Measurements from ENCODE around the gene RPP14.

Gene RPP14

DNA sequence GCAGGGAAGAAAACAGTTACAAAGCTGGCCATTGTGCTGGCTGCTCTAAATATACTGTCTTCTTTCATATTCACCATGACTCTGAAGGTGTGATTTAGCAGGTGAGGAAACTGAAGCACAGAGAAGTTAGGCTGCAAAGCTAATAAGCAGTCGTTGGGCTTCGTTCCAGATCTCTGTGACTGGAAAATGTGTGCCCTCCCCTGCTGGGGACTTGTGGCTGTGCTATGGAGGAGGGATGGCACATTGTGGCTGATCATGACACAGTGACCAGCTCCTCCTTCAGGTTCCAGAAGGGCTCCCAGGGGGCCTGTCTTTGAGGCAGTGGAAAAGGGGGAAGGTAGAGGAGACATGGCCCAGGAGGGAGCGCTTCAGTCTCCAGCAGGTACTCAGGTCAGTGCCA, 45.9 kb downstream of the RPP14 start:
- peak overlapping the region; percentile 43 for H3K27ac Mint-ChIP-seq
- no peaks in the 10 kb centered on the region for H3K9me3 Mint-ChIP-seq
- peaks cover 10% of the 10 kb centered on the region for H3K27me3 Mint-ChIP-seq (ENCODE audit: low read depth, poor library complexity)
- no peak for DNase-seq
- H3K4me3 Mint-ChIP-seq: no peak overlapping the region
- peaks cover 15% of the 10 kb centered on the region for H3K4me1 Mint-ChIP-seq
- TF ChIP-seq, protein P1, sequence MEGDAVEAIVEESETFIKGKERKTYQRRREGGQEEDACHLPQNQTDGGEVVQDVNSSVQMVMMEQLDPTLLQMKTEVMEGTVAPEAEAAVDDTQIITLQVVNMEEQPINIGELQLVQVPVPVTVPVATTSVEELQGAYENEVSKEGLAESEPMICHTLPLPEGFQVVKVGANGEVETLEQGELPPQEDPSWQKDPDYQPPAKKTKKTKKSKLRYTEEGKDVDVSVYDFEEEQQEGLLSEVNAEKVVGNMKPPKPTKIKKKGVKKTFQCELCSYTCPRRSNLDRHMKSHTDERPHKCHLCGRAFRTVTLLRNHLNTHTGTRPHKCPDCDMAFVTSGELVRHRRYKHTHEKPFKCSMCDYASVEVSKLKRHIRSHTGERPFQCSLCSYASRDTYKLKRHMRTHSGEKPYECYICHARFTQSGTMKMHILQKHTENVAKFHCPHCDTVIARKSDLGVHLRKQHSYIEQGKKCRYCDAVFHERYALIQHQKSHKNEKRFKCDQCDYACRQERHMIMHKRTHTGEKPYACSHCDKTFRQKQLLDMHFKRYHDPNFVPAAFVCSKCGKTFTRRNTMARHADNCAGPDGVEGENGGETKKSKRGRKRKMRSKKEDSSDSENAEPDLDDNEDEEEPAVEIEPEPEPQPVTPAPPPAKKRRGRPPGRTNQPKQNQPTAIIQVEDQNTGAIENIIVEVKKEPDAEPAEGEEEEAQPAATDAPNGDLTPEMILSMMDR (IDR thresholded peaks at IDR 0.05): no peak
- H3K36me3 Mint-ChIP-seq (ENCODE audit: low read depth): peaks cover 4% of the 10 kb centered on the region

DNA sequence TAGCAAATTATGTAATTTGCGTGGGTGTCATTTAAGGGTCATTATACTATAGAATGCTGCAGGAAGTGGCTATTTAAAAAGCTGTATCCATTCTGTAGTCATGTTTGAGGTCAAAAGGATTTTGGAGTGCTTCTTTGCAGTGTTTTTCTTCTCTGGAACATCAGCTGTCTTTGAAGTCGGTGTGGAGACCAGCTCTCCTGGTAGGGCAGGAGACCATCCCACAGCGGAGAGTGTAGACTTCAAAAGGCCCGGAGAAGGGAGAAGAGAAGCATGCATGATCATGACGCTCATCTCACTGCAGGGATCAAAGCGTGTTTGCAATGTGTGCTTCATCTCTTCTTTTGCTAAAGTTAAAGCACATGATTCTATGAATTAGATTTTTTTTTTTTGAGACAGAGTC, 46.6 kb downstream of the RPP14 start:
- Mint-ChIP-seq H3K36me3 (ENCODE audit: low read depth) (peaks cover 4% of the 10 kb centered on the region), H3K9me3 (no peaks in the 10 kb centered on the region), H3K4me3 (no peak overlapping the region), H3K27ac (no peak overlapping the region), H3K4me1 (peaks cover 19% of the 10 kb centered on the region), H3K27me3 (ENCODE audit: low read depth, poor library complexity) (peaks cover 10% of the 10 kb centered on the region)
- DNase-seq: no peak
- TF ChIP-seq, protein P1 (IDR thresholded peaks at IDR 0.05): no peak

DNA sequence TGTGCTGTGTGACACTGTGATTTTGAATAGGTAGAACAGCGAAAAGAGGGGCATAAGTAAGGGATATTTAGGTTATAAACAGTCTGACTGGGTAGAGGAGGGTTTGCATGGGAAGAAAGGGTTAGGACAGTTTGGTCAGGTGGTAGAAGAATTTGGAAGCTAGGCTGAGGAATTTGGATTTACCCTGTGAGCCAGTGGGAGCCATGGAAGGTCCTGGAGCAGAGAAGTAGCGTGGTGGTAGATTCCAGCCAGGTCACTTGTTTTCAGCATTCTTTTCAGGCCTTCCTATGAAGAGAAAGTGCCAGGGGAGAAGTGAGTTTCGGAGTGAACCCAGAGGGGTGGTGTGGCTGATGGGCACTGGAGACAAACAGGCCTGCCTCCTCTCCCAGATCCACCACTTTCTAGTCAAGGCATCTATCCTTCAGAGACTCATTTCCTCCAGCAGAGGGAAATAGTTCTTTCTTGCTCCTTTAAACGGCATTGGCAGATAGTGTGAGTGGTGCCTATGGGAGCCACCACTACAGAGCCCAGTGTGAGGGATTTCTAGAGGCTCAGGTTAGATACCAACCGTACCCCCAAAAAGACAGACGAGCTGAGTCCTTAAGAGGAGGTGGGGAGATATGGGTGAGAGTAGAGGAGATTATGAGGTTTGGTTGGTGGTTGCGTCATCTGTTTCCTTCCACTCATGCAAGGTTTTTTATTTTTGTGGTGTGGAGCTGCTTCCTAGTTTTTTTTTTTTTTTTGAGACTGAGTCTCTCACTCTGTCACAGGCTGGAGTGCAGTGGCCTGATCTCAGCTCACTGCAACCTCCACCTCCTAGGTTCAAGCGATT, 47.9 kb downstream of the RPP14 start:
- peak overlapping the region; percentile 1 for H3K27ac Mint-ChIP-seq
- DNase-seq: no peak

DNA sequence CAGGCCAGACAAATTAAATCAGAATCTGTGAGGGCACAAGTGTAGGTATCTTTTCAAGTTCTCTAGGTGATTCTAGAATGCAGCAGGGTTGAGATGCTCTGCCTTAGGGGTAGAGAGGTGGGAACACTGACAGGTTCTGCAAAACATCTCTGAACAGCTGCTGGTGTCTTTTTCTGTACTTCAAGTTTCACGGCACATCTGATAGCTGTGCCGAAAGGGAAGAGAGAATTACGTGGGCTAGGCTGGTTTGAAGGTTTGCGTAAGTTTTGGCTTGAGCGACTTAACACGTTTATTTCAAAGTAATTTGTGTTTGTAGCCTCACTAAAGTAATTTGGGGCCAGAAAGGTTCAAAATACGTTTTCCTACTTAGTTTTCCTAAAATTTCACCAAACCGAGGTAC, 49.1 kb downstream of the RPP14 start:
- Mint-ChIP-seq H3K4me1 (peaks cover 19% of the 10 kb centered on the region), H3K36me3 (ENCODE audit: low read depth) (peaks cover 4% of the 10 kb centered on the region), H3K27ac (no peak overlapping the region), H3K27me3 (ENCODE audit: low read depth, poor library complexity) (peaks cover 10% of the 10 kb centered on the region), H3K9me3 (no peaks in the 10 kb centered on the region), H3K4me3 (no peak overlapping the region)
- no peak for DNase-seq
- TF ChIP-seq, protein P1 (IDR thresholded peaks at IDR 0.05): no peak

More for the DNA sequence above, 47.9 kb downstream of the RPP14 start:
- peaks cover 19% of the 10 kb centered on the region for H3K4me1 Mint-ChIP-seq
- H3K27me3 Mint-ChIP-seq (ENCODE audit: low read depth, poor library complexity): peaks cover 10% of the 10 kb centered on the region
- peaks cover 4% of the 10 kb centered on the region for H3K36me3 Mint-ChIP-seq (ENCODE audit: low read depth)
- H3K4me3 Mint-ChIP-seq: no peak overlapping the region
- TF ChIP-seq, protein P1 (IDR thresholded peaks at IDR 0.05): no peak
- H3K9me3 Mint-ChIP-seq: no peaks in the 10 kb centered on the region

DNA sequence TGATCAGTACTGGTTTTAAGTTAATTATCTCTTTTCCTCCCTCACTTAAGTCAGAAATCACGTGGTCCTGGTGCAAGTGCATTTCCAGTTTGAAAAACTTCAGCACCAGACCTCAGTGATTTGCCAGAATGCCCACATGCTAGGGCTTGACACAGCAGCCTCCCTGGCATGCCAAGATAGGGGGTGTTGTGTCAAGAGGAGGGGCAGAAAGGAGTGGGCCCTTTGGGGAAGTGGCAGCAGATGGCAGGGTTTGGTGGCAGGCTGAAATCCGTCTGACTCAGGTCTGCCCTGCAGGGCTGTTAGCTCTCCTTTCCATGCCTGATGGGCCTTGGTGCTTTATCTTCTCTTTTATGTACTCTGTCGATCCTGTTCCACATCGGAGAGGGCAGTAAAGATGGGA, 50.0 kb downstream of the RPP14 start:
- no peak overlapping the region for H3K4me3 Mint-ChIP-seq
- no peak for DNase-seq
- H3K36me3 Mint-ChIP-seq (ENCODE audit: low read depth): peaks cover 4% of the 10 kb centered on the region
- H3K27ac Mint-ChIP-seq: peak overlapping the region; percentile 57
- H3K4me1 Mint-ChIP-seq: peaks cover 19% of the 10 kb centered on the region
- H3K9me3 Mint-ChIP-seq: no peaks in the 10 kb centered on the region
- H3K27me3 Mint-ChIP-seq (ENCODE audit: low read depth, poor library complexity): peaks cover 10% of the 10 kb centered on the region
- TF ChIP-seq, protein P1 (IDR thresholded peaks at IDR 0.05): no peak

DNA sequence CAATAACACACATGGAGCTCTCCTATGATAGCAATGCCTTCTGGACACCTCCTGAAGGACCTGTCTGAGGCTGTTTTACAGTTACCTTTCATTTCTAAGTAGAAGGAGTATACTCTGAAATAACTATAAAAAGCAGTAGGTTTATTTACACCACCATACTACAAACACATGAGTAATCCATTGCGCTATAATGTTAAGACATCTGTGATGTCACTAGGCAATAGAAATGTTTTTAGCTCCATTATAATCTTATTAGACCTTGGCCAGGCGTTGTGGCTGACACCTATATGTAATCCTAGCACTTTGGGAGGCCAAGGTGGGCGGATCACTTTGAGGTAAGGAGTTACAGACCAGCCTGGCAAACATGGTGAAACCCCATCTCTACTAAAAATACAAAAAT, 51.4 kb downstream of the RPP14 start:
- Mint-ChIP-seq H3K4me3 (no peak overlapping the region), H3K36me3 (ENCODE audit: low read depth) (peaks cover 4% of the 10 kb centered on the region), H3K9me3 (no peaks in the 10 kb centered on the region), H3K27me3 (ENCODE audit: low read depth, poor library complexity) (peaks cover 6% of the 10 kb centered on the region), H3K4me1 (peaks cover 13% of the 10 kb centered on the region), H3K27ac (no peak overlapping the region)
- no peak for DNase-seq
- TF ChIP-seq, protein P1 (IDR thresholded peaks at IDR 0.05): no peak
